PC-9 (cell line): ENCODE results near the gene CARD11. TPM values are rescaled to one million over a fixed set of nuclear protein-coding genes. Genes with fewer than 3 reads are reported as not detected.

ENCODE experiments used
- BruUV-seq: library from RNA; stranded (reverse); fragments of 400-500 nt; replicated peaks from 2 replicates; lab custom pipeline; 2021; lab: Mats Ljungman, UMichigan
- CTCF ChIA-PET: fragments of 300-600 bp; sonication (Branson Sonifier 250); formaldehyde crosslinking; loops from one replicate; lab custom pipeline; 2022; ENCODE audit warnings: antibody characterized with exemption; lab: Charles Lee
- POLR2A ChIA-PET: fragments of 300-600 bp; sonication (Branson Sonifier 250); formaldehyde crosslinking; loops from one replicate; lab custom pipeline; 2022; ENCODE audit warnings: antibody characterized with exemption; ENCODE audit not compliant: unreplicated experiment; lab: Charles Lee
- DNase-seq, 2 experiments: peaks; one replicate each; pipeline versions ENCODE4 v3.0.0 to v3.0.0-alpha.2; 2015 to 2022; ENCODE audit warnings: mixed read lengths in 1 of 2
- H2AFZ ChIP-seq: fragments of 200-600 bp; sonication (generic); 2 replicates; pipeline ENCODE4 v1.8.1; 2017; ENCODE audit warnings: antibody characterized with exemption
- H3F3A ChIP-seq: fragments of 200-600 bp; sonication (generic); 2 replicates; pipeline ENCODE4 v1.8.1; 2017; ENCODE audit warnings: antibody characterized with exemption, mild to moderate bottlenecking, low read depth; ENCODE audit not compliant: insufficient read depth
- H3K27ac ChIP-seq: fragments of 200-600 bp; sonication (generic); 2 replicates; pipeline ENCODE4 v1.6.1; 2016; ENCODE audit warnings: mixed run types
- H3K27me3 ChIP-seq: fragments of 200-600 bp; sonication (generic); 2 replicates; pipeline ENCODE4 v1.6.1; 2016; ENCODE audit warnings: low read depth, mixed run types; ENCODE audit not compliant: insufficient read depth
- H3K36me3 ChIP-seq: fragments of 200-600 bp; sonication (generic); 2 replicates; pipeline ENCODE4 v1.6.1; 2016; ENCODE audit warnings: low read depth, mixed run types
- H3K4me1 ChIP-seq: fragments of 200-600 bp; sonication (generic); replicated peaks from 2 replicates; pipeline ENCODE4 v1.6.1; 2016; ENCODE audit warnings: mixed run types; ENCODE audit not compliant: insufficient read depth
- H3K4me2 ChIP-seq: fragments of 200-600 bp; sonication (generic); 2 replicates; pipeline ENCODE4 v1.6.1; 2017; ENCODE audit warnings: mixed run types
- H3K4me3 ChIP-seq: fragments of 200-600 bp; sonication (generic); 2 replicates; pipeline ENCODE4 v1.6.1; 2016; ENCODE audit warnings: mixed run types
- H3K79me2 ChIP-seq: fragments of 200-600 bp; sonication (generic); 2 replicates; pipeline ENCODE4 v1.6.1; 2017; ENCODE audit warnings: low read depth, mixed run types
- H3K9me2 ChIP-seq: fragments of 200-600 bp; sonication (generic); 2 replicates; pipeline ENCODE4 v1.8.1; 2017; ENCODE audit warnings: mild to moderate bottlenecking; ENCODE audit not compliant: insufficient read depth
- H3K9me3 ChIP-seq: fragments of 200-600 bp; sonication (generic); 2 replicates; pipeline ENCODE4 v1.8.1; 2016; ENCODE audit warnings: low read depth; ENCODE audit not compliant: insufficient read depth
- H4K20me1 ChIP-seq: fragments of 200-600 bp; sonication (generic); 2 replicates; pipeline ENCODE4 v1.8.1; 2017; ENCODE audit not compliant: insufficient read depth
- EZH2 ChIP-seq: fragments of 200-600 bp; sonication (generic); IDR thresholded peaks from 2 replicates; pipeline ENCODE4 v1.8.0; 2017; ENCODE audit warnings: antibody characterized with exemption, low read depth
- intact Hi-C: fragments of 100-400 bp; cut with micrococcal nuclease; formaldehyde crosslinking; loops from one replicate; pipeline ENCODE4 v1.10.0; 2022; ENCODE audit not compliant: unreplicated experiment
- total RNA-seq: library from RNA; stranded (reverse); gene quantifications from 2 replicates; pipeline ENCODE4 v1.2.3, GENCODE V29; 2021
- TF ChIP-seq, protein P1 (sequence below): fragments of 200-600 bp; sonication (generic); conservative IDR thresholded peaks from 2 replicates; pipeline ENCODE4 v1.6.1; 2017; ENCODE audit warnings: mixed run types, antibody characterized with exemption, mild to moderate bottlenecking, moderate library complexity

Gene CARD11
- total RNA-seq, 1 experiment from 2014 or later, result 62.6 TPM

DNA sequence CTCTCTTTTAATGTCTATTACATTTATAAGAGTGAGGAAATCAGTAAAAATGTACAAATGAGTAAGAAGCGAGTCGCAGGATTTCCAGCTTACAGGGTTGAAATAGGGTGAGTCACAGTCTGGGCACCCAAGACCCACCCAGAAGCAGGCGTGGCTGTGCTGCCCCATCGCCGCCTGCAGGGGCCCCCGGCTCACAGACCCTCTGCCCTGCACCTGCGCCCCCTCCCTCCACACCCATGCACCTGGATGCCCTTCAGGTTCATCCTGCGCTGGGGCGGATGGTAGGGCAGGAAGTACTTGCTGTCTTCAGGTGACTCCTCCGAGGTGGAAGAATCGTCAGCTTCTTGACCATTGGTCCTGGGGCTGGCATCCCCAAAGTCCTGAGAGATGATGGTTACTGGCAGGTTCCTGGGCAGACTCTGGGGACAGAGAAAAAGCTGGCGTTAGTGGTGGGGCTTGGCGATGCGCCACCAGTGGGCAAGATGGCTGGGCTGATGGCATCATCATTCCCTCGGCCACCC is 109.4 kb downstream of the CARD11 start:
- Histone ChIP-seq H3K4me1 (peaks cover 13% of the 10 kb centered on the region), H3K27me3 (no peaks in the 10 kb centered on the region), H3K4me3 (no peak overlapping the region), H3K79me2 (no peaks in the 10 kb centered on the region), H3F3A (peaks cover 25% of the 10 kb centered on the region; the same call in 1 of the 2 replicates), H2AFZ (no peak overlapping the region), H3K4me2 (peak overlapping the region; percentile 27; the same call in 1 of the 2 replicates), H3K36me3 (peaks cover 11% of the 10 kb centered on the region), H3K9me3 (no peaks in the 10 kb centered on the region), H4K20me1 (no peaks in the 10 kb centered on the region), H3K9me2 (no peaks in the 10 kb centered on the region), H3K27ac (peak overlapping the region; percentile 81)
- DNase-seq, result peak; percentile 63 to 77
- intact Hi-C loops, result loop anchor here (1.0 kb wide), 1 partner anchor 22 kb away; no protein-coding TSS in a partner anchor
- CTCF ChIA-PET, result interaction anchor here (0.6 to 1.3 kb wide), 3 partner anchors 13 to 71 kb away, joined by 3 to 9 read pairs (median 3); no protein-coding TSS in a partner anchor
- TF ChIP-seq EZH2, result no peak
- TF ChIP-seq, protein P1, sequence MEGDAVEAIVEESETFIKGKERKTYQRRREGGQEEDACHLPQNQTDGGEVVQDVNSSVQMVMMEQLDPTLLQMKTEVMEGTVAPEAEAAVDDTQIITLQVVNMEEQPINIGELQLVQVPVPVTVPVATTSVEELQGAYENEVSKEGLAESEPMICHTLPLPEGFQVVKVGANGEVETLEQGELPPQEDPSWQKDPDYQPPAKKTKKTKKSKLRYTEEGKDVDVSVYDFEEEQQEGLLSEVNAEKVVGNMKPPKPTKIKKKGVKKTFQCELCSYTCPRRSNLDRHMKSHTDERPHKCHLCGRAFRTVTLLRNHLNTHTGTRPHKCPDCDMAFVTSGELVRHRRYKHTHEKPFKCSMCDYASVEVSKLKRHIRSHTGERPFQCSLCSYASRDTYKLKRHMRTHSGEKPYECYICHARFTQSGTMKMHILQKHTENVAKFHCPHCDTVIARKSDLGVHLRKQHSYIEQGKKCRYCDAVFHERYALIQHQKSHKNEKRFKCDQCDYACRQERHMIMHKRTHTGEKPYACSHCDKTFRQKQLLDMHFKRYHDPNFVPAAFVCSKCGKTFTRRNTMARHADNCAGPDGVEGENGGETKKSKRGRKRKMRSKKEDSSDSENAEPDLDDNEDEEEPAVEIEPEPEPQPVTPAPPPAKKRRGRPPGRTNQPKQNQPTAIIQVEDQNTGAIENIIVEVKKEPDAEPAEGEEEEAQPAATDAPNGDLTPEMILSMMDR, result peak; percentile 61; the same call in 1 of the 2 replicates
- no TSS peak for BruUV-seq
- POLR2A ChIA-PET, result interaction anchor here (0.6 kb wide), 2 partner anchors 74 to 677 kb away, joined by 3 to 4 read pairs; no protein-coding TSS in a partner anchor

DNA sequence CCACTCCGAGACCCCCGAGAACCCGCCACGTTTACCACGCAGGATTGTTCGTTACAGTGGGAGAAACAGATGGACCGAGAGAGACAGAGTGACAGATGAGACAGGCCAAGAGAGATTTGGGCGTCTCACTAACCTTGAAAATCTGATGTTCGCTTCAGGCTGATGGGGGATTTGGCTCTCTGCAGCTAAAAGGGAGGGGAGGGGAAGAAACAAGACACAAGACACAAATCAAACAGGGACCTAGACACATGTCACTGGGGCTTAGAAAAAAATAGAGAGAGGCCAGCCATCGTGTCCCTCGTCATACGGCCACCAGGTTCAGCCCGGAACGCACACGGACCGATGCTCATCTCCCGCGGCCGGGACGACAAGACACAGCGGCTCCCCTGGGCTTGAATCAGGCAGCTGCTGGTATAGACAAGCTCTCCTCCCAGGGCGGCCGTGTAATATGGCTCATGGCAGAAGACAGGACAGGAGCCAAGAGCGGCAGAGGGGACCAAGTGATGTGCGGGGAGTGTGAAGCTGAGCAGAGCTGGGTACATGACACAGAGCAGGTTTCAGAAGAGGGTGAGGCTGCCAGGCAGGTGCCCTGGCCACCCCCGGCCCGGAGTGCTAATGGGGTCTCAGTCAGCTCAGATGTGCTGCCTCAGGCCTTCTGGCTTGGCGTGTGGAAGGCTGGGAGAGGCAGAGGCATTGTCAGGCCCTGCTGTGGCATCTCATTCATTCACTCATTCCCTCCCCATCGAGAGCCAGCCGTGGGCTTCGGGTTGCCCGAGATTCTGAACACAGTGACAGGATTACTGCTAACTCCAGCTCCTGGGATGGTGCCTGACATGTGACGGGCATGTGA is 111.0 kb downstream of the CARD11 start:
- no peak overlapping the region for H3K4me2 ChIP-seq
- no peak overlapping the region for H3K27ac ChIP-seq
- H4K20me1 ChIP-seq, result no peaks in the 10 kb centered on the region
- H3K36me3 ChIP-seq, result peaks cover 10% of the 10 kb centered on the region; the same call in 1 of the 2 replicates
- H2AFZ ChIP-seq, result no peak overlapping the region
- POLR2A ChIA-PET, result no interaction called here
- intact Hi-C loops, result no loop called here
- H3K4me3 ChIP-seq, result no peak overlapping the region
- no TSS peak for BruUV-seq
- TF ChIP-seq, protein P1, result no peak
- TF ChIP-seq EZH2, result no peak
- no peaks in the 10 kb centered on the region for H3K9me3 ChIP-seq
- no peaks in the 10 kb centered on the region for H3K27me3 ChIP-seq
- H3K4me1 ChIP-seq, result peaks cover 13% of the 10 kb centered on the region
- no peak for DNase-seq
- peaks cover 25% of the 10 kb centered on the region; the same call in 1 of the 2 replicates for H3F3A ChIP-seq
- H3K79me2 ChIP-seq, result no peaks in the 10 kb centered on the region
- H3K9me2 ChIP-seq, result no peaks in the 10 kb centered on the region
- CTCF ChIA-PET, result no interaction called here

DNA sequence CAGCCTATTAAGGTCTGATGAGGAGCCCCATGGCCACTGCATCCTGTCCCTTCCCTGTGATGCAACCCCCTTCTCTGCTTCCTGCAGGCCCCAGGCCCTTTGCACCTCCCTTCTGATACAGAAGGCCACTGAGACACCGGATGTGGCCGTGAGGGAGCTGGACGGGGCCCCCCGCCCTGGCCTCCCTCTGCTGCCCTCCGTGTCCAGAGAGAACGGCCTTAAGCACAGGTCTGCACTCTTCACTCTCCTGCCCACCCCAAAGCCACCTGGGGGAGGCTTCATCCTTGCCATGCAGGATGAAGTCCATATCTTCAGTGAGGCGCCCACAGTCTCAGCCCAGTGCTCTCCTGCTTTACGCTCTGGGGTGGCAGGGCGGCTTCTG is 112.6 kb downstream of the CARD11 start:
- DNase-seq, result no peak
- H3K4me2 ChIP-seq, result no peak overlapping the region
- intact Hi-C loops, result no loop called here
- no peaks in the 10 kb centered on the region for H3K9me2 ChIP-seq
- POLR2A ChIA-PET, result no interaction called here
- TF ChIP-seq EZH2, result no peak
- TF ChIP-seq, protein P1, result no peak
- H3K79me2 ChIP-seq, result no peaks in the 10 kb centered on the region
- peaks cover 7% of the 10 kb centered on the region; the same call in 1 of the 2 replicates for H3K36me3 ChIP-seq
- no peak overlapping the region for H3K4me3 ChIP-seq
- H2AFZ ChIP-seq, result no peak overlapping the region
- BruUV-seq, result no TSS peak
- H4K20me1 ChIP-seq, result no peaks in the 10 kb centered on the region
- H3F3A ChIP-seq, result peaks cover 25% of the 10 kb centered on the region; the same call in 1 of the 2 replicates
- H3K9me3 ChIP-seq, result no peaks in the 10 kb centered on the region
- peaks cover 13% of the 10 kb centered on the region for H3K4me1 ChIP-seq
- no peak overlapping the region for H3K27ac ChIP-seq
- CTCF ChIA-PET, result no interaction called here
- no peaks in the 10 kb centered on the region for H3K27me3 ChIP-seq
